ENCODE results near the gene JOSD2.

JOSD2 gene

GRCh38 chr19:50496189-50497021, 14.6 kb downstream of the JOSD2 start:
- no peak for DNase-seq (ENCODE audit: low read depth in 1 of 2, low spot score in 1 of 2)
- Histone ChIP-seq H3K27me3 (ENCODE audit: insufficient read depth, poor library complexity, severe bottlenecking) (no peaks in the 10 kb centered on the region), H3K4me3 (replicated peaks; ENCODE audit: insufficient read depth, low read length) (no peak overlapping the region), H3K27ac (replicated peaks) (no peak overlapping the region)
- TF ChIP-seq CTCF (IDR thresholded peaks at IDR 0.05; ENCODE audit: insufficient read depth, low read length) = no peak
- no peak for TF ChIP-seq REST (IDR thresholded peaks at IDR 0.05; ENCODE audit: insufficient replicate concordance, low read depth)
- TF ChIP-seq POLR2AphosphoS5 (IDR thresholded peaks at IDR 0.05; ENCODE audit: low read depth) = no peak
- TF ChIP-seq SPI1 (IDR thresholded peaks at IDR 0.05; ENCODE audit: borderline replicate concordance, low read depth) = no peak
- TF ChIP-seq GABPA (IDR thresholded peaks at IDR 0.05; ENCODE audit: low read depth) = no peak

GRCh38 chr19:50495020-50495531, 15.9 kb downstream of the JOSD2 start:
- no peaks in the 10 kb centered on the region for H3K27me3 ChIP-seq (ENCODE audit: insufficient read depth, poor library complexity, severe bottlenecking)
- TF ChIP-seq GABPA (IDR thresholded peaks at IDR 0.05; ENCODE audit: low read depth) (no peak), POLR2AphosphoS5 (IDR thresholded peaks at IDR 0.05; ENCODE audit: low read depth) (no peak), SPI1 (IDR thresholded peaks at IDR 0.05; ENCODE audit: borderline replicate concordance, low read depth) (no peak), REST (IDR thresholded peaks at IDR 0.05; ENCODE audit: insufficient replicate concordance, low read depth) (no peak), CTCF (IDR thresholded peaks at IDR 0.05; ENCODE audit: insufficient read depth, low read length) (no peak)

GRCh38 chr19:50494186-50495019, 16.6 kb downstream of the JOSD2 start:
- no peak overlapping the region for H3K27ac ChIP-seq (replicated peaks)
- no peaks in the 10 kb centered on the region for H3K27me3 ChIP-seq (ENCODE audit: insufficient read depth, poor library complexity, severe bottlenecking)
- no peak overlapping the region for H3K4me3 ChIP-seq (replicated peaks; ENCODE audit: insufficient read depth, low read length)
- DNase-seq (ENCODE audit: low read depth in 1 of 2, low spot score in 1 of 2) = no peak
- TF ChIP-seq POLR2AphosphoS5 (IDR thresholded peaks at IDR 0.05; ENCODE audit: low read depth) = no peak
- TF ChIP-seq SPI1 (IDR thresholded peaks at IDR 0.05; ENCODE audit: borderline replicate concordance, low read depth) = no peak
- TF ChIP-seq CTCF (IDR thresholded peaks at IDR 0.05; ENCODE audit: insufficient read depth, low read length) = no peak
- no peak for TF ChIP-seq REST (IDR thresholded peaks at IDR 0.05; ENCODE audit: insufficient replicate concordance, low read depth)

More at GRCh38 chr19:50495020-50495531, 15.9 kb downstream of the JOSD2 start:
- DNase-seq (ENCODE audit: low read depth in 1 of 2, low spot score in 1 of 2) = no peak
- H3K4me3 ChIP-seq (replicated peaks; ENCODE audit: insufficient read depth, low read length) = no peak overlapping the region
- H3K27ac ChIP-seq (replicated peaks) = no peak overlapping the region

Data from HL-60 (cell line).